A673 (cell line): ENCODE measurements around the gene DNAAF5. TPM values are rescaled to one million over a fixed set of nuclear protein-coding genes. Genes with fewer than 3 reads are reported as not detected.

Source experiments
- BruUV-seq: library from RNA; stranded (reverse); fragments of 400-500 nt; replicated peaks from 2 replicates; lab custom pipeline; 2021; lab: Mats Ljungman, UMichigan
- CTCF ChIA-PET: fragments of 300-600 bp; sonication (Branson Sonifier 250); formaldehyde crosslinking; loops from one replicate; lab custom pipeline; 2022; ENCODE audit warnings: antibody characterized with exemption; lab: Charles Lee
- POLR2A ChIA-PET: fragments of 300-600 bp; sonication (Branson Sonifier 250); formaldehyde crosslinking; loops from one replicate; lab custom pipeline; 2022; ENCODE audit warnings: antibody characterized with exemption; ENCODE audit not compliant: low non-redundant PET; lab: Charles Lee
- DNase-seq: peaks from one replicate; pipeline ENCODE4 v3.0.0-alpha.2; 2015; ENCODE audit warnings: low spot score
- H3K27ac ChIP-seq: fragments of 200-600 bp; sonication (generic); 2 replicates; pipeline ENCODE4 v1.5.1; 2016; ENCODE audit warnings: mixed run types, low read depth, mild to moderate bottlenecking, mixed read lengths, antibody characterized with exemption, low read length; ENCODE audit not compliant: poor library complexity, severe bottlenecking
- H3K27me3 ChIP-seq: fragments of 200-600 bp; sonication (generic); replicated peaks from 2 replicates; pipeline ENCODE4 v1.6.1; 2017; ENCODE audit warnings: mixed run types, low read depth, mild to moderate bottlenecking, mixed read lengths, antibody characterized with exemption, low read length; ENCODE audit not compliant: insufficient read depth, poor library complexity
- H3K36me3 ChIP-seq: fragments of 200-600 bp; sonication (generic); 2 replicates; pipeline ENCODE4 v1.6.1; 2016; ENCODE audit warnings: mixed run types, mild to moderate bottlenecking, mixed read lengths, antibody characterized with exemption, low read length; ENCODE audit not compliant: insufficient read depth, poor library complexity, severe bottlenecking
- H3K4me1 ChIP-seq: fragments of 200-600 bp; sonication (generic); 2 replicates; pipeline ENCODE4 v1.6.1; 2017; ENCODE audit warnings: mixed run types, mild to moderate bottlenecking, mixed read lengths, antibody characterized with exemption, low read length; ENCODE audit not compliant: insufficient read depth, poor library complexity, severe bottlenecking
- H3K4me3 ChIP-seq: fragments of 200-600 bp; sonication (generic); 2 replicates; pipeline ENCODE4 v1.5.1; 2016; ENCODE audit warnings: low read depth, mixed run types, mild to moderate bottlenecking, mixed read lengths, low read length; ENCODE audit not compliant: poor library complexity, severe bottlenecking
- H3K9me3 ChIP-seq: fragments of 200-600 bp; sonication (generic); 2 replicates; pipeline ENCODE4 v1.6.1; 2016; ENCODE audit warnings: mixed run types, low read depth, mild to moderate bottlenecking, mixed read lengths, antibody characterized with exemption, low read length; ENCODE audit not compliant: poor library complexity, severe bottlenecking
- EZH2 ChIP-seq: fragments of 200-600 bp; sonication (generic); IDR thresholded peaks from 2 replicates; pipeline ENCODE4 v1.6.1; 2017; ENCODE audit warnings: borderline replicate concordance, low read depth, mild to moderate bottlenecking, mixed read lengths, antibody characterized with exemption, low read length; ENCODE audit not compliant: poor library complexity, severe bottlenecking
- intact Hi-C: fragments of 100-400 bp; cut with micrococcal nuclease; formaldehyde crosslinking; loops from one replicate; pipeline ENCODE4 v1.10.0; 2022; ENCODE audit not compliant: unreplicated experiment
- total RNA-seq: library from RNA; stranded (reverse); gene quantifications from 2 replicates; pipeline ENCODE4 v1.2.3, GENCODE V29; 2021
- TF ChIP-seq, protein P1 (sequence below): fragments of 300-800, 200-600 bp; sonication (generic); conservative IDR thresholded peaks from 2 replicates; pipeline ENCODE4 v1.5.1; 2017; ENCODE audit warnings: low read depth, mild to moderate bottlenecking, antibody characterized with exemption, low read length, moderate library complexity, mixed read lengths

DNAAF5 gene
- total RNA-seq, 1 experiment from 2014 or later = 78.1 TPM

DNA sequence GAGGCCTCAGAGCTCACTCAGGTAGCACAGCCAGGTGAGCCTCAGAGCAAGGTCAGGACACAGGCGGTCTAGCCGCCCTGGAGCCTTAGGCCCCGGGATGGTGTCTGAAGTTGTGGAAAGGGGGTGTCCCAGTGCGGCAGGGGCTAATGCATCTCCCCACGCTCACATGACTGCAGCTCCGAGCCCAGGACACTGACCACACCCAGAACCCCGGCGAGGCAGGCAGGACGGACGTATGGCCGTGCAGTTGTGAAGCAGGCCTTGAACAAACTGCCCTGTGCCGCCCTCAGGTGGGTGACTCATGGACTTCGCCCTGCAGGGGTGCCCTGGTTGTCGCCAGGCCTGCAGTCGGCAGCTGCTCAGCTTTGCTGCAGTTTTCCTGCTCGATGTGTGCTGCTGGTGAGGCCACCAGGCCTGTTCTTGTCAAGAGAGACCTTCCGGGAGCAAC is 5.6 kb downstream of the DNAAF5 start:
- H3K27me3 ChIP-seq = no peaks in the 10 kb centered on the region
- POLR2A ChIA-PET = no interaction called here
- DNase-seq = no peak
- intact Hi-C loops = no loop called here
- H3K4me3 ChIP-seq = no peak overlapping the region
- H3K4me1 ChIP-seq = no peaks in the 10 kb centered on the region
- CTCF ChIA-PET = no interaction called here
- no TSS peak for BruUV-seq
- TF ChIP-seq, protein P1, sequence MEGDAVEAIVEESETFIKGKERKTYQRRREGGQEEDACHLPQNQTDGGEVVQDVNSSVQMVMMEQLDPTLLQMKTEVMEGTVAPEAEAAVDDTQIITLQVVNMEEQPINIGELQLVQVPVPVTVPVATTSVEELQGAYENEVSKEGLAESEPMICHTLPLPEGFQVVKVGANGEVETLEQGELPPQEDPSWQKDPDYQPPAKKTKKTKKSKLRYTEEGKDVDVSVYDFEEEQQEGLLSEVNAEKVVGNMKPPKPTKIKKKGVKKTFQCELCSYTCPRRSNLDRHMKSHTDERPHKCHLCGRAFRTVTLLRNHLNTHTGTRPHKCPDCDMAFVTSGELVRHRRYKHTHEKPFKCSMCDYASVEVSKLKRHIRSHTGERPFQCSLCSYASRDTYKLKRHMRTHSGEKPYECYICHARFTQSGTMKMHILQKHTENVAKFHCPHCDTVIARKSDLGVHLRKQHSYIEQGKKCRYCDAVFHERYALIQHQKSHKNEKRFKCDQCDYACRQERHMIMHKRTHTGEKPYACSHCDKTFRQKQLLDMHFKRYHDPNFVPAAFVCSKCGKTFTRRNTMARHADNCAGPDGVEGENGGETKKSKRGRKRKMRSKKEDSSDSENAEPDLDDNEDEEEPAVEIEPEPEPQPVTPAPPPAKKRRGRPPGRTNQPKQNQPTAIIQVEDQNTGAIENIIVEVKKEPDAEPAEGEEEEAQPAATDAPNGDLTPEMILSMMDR = no peak
- TF ChIP-seq EZH2 = no peak
- peaks cover 13% of the 10 kb centered on the region for H3K9me3 ChIP-seq
- peaks cover 48% of the 10 kb centered on the region for H3K36me3 ChIP-seq
- H3K27ac ChIP-seq = no peak overlapping the region

DNA sequence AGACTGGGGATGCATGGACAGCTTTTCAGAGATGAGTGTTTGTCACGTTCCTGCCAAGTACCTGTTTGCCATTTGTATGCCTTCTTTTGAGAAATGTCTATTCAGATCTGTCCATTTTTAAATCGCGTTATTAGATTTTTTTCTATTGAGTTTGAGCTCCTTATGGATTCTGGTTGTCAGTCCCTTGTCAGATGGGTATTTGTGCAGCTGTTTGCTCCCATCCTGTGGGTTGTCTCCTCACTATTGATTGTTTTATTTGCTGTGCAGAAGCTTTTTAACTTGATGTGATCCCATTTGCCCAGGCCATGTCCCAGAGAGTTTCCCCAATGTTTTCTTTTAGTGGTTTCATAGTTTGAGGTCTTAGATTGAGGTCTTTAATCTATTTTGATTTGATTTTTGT is 6.1 kb downstream of the DNAAF5 start:
- POLR2A ChIA-PET = no interaction called here
- H3K36me3 ChIP-seq = peaks cover 48% of the 10 kb centered on the region
- intact Hi-C loops = no loop called here
- TF ChIP-seq, protein P1 = no peak
- no peak for TF ChIP-seq EZH2
- BruUV-seq = no TSS peak
- no peak for DNase-seq
- H3K9me3 ChIP-seq = peaks cover 13% of the 10 kb centered on the region
- H3K27ac ChIP-seq = no peak overlapping the region
- no peaks in the 10 kb centered on the region for H3K27me3 ChIP-seq
- CTCF ChIA-PET = no interaction called here
- no peaks in the 10 kb centered on the region for H3K4me1 ChIP-seq
- no peak overlapping the region for H3K4me3 ChIP-seq

DNA sequence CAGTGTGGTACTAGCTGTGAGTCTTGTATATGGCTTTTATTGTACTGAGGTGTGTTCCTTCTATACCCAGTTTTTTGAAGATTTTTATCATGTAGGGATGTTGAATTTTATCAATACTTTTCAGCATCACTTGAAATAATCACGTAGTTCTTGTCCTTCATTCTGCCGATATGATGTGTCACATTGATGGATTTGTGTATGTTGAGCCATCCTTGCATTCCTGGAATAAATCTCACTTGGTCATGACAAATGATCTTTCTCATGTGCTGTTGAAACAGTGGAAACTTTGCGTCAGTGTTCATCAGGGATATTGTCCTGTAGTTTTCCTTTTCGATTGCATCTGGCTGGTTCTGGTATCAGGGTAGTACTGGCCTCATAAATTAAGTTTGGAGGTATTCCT is 7.7 kb downstream of the DNAAF5 start:
- ChIA-PET POLR2A (interaction anchor here (0.6 kb wide), 1 partner anchor 43 kb away, joined by 4 read pairs; no protein-coding TSS in a partner anchor), CTCF (no interaction called here)
- no peak for DNase-seq
- TF ChIP-seq, protein P1 = no peak
- TF ChIP-seq EZH2 = no peak
- Histone ChIP-seq H3K27ac (no peak overlapping the region), H3K27me3 (no peaks in the 10 kb centered on the region), H3K9me3 (peaks cover 13% of the 10 kb centered on the region), H3K4me3 (no peak overlapping the region), H3K36me3 (peaks cover 47% of the 10 kb centered on the region), H3K4me1 (no peaks in the 10 kb centered on the region)
- intact Hi-C loops = no loop called here
- no TSS peak for BruUV-seq
